Daoy (cell line): ENCODE results near the gene ADD1. TPM values are rescaled to one million over a fixed set of nuclear protein-coding genes. Genes with fewer than 3 reads are reported as not detected.

Source experiments
- DNase-seq: peaks from one replicate; pipeline ENCODE4 v3.0.0-alpha.2; 2015; ENCODE audit warnings: low read depth
- total RNA-seq: library from RNA; depleted of rRNA; stranded (reverse); fragments of >200 nt; shearing (Covaris generic); gene quantifications from 2 replicates; pipeline ENCODE4 v1.2.3, GENCODE V29; 2014

The ADD1 gene
- total RNA-seq, 1 experiment from 2014 or later, result 101 TPM

- DNase-seq, result no peak
Measured at GRCh38 chr4:2820216-2820982, 23.2 kb upstream of the ADD1 start.

GRCh38 chr4:2822461-2823300 is 21.0 kb upstream of the ADD1 start:
- no peak for DNase-seq

- no peak for DNase-seq
Measured at GRCh38 chr4:2823301-2823670, 20.4 kb upstream of the ADD1 start.

GRCh38 chr4:2823671-2824328 is 19.8 kb upstream of the ADD1 start:
- no peak for DNase-seq

- no peak for DNase-seq
Measured at GRCh38 chr4:2824329-2824835, 19.3 kb upstream of the ADD1 start.

- no peak for DNase-seq
Measured at GRCh38 chr4:2824836-2825381, 18.7 kb upstream of the ADD1 start.

GRCh38 chr4:2825740-2826139 is 17.9 kb upstream of the ADD1 start:
- DNase-seq, result no peak

- DNase-seq, result no peak
Measured at GRCh38 chr4:2827071-2827873, 16.4 kb upstream of the ADD1 start.

- no peak for DNase-seq
Measured at GRCh38 chr4:2827874-2828751, 15.5 kb upstream of the ADD1 start.

GRCh38 chr4:2828758-2829181 is 14.9 kb upstream of the ADD1 start:
- DNase-seq, result no peak

GRCh38 chr4:2829321-2829932 is 14.2 kb upstream of the ADD1 start:
- no peak for DNase-seq

- DNase-seq, result no peak
Measured at GRCh38 chr4:2829933-2830451, 13.7 kb upstream of the ADD1 start.

- no peak for DNase-seq
Measured at GRCh38 chr4:2830632-2831610, 12.7 kb upstream of the ADD1 start.

- no peak for DNase-seq
Measured at GRCh38 chr4:2831611-2832308, 11.9 kb upstream of the ADD1 start.

- no peak for DNase-seq
Measured at GRCh38 chr4:2832309-2832980, 11.2 kb upstream of the ADD1 start.

GRCh38 chr4:2832981-2833670 is 10.5 kb upstream of the ADD1 start:
- no peak for DNase-seq

GRCh38 chr4:2833671-2834000 is 10.0 kb upstream of the ADD1 start:
- no peak for DNase-seq
